Spinal cord (tissue), 10 donors: ENCODE measurements around the gene NUCKS1. TPM values are rescaled to one million over a fixed set of nuclear protein-coding genes. Genes with fewer than 3 reads are reported as not detected.

Experiments used
- DNase-seq, 6 donors: peaks; one replicate each; pipeline versions ENCODE4 v3.0.0 to v3.0.0-alpha.2; 2013 to 2015; ENCODE audit warnings: low spot score in 6 of 6, low read depth in 4 of 6
- H3K27ac ChIP-seq: one replicate; pipeline ENCODE4 v1.5.1; 2013; ENCODE audit warnings: low read depth, low read length, control low read depth
- H3K27me3 ChIP-seq: one replicate; pipeline ENCODE4 v1.6.1; 2013; ENCODE audit warnings: low read length; ENCODE audit not compliant: control insufficient read depth, insufficient read depth
- H3K36me3 ChIP-seq: one replicate; pipeline ENCODE4 v1.6.1; 2013; ENCODE audit warnings: low read length; ENCODE audit not compliant: control insufficient read depth, insufficient read depth
- H3K4me1 ChIP-seq: one replicate; pipeline ENCODE4 v1.6.1; 2013; ENCODE audit warnings: low read length; ENCODE audit not compliant: control insufficient read depth, insufficient read depth
- H3K4me3 ChIP-seq: one replicate; pipeline ENCODE4 v1.5.1; 2013; ENCODE audit warnings: low read depth, low read length, control low read depth
- H3K9me3 ChIP-seq: one replicate; pipeline ENCODE4 v1.6.1; 2013; ENCODE audit warnings: low read length; ENCODE audit not compliant: control insufficient read depth, insufficient read depth
- WGBS: methylation state at CpG from one replicate; pipeline ENCODE4 v1.1.5; 2013; ENCODE audit warnings: missing lambda C conversion rate; ENCODE audit not compliant: insufficient coverage; 5-methylcytosine and 5-hydroxymethylcytosine counted together
- polyA plus RNA-seq, 2 donors: library from polyadenylated mRNA; unstranded; fragments of 120-200 nt; gene quantifications; one replicate each; pipeline ENCODE4 v1.2.1, GENCODE V29; 2013; ENCODE audit not compliant: insufficient read length in 2 of 2
- small RNA-seq: library from RNA; depleted of rRNA; stranded (forward); fragments of <200 nt; gene quantifications from one replicate; pipeline ENCODE3, GENCODE V24; 2014; ENCODE audit warnings: low replicate concordance
- total RNA-seq, 2 donors: library from RNA; depleted of rRNA in 1 of 2; stranded (reverse); fragments of 120-200 nt in 1 of 2; fragments of >200 nt in 1 of 2; gene quantifications; one replicate each; pipeline versions ENCODE4 v1.2.3 to v1.2.4, GENCODE V29; 2013 to 2014
- donor health status: healthy.

NUCKS1 gene
- total and polyA plus RNA-seq, 4 donors: 185 to 260 (median 255) TPM

DNA sequence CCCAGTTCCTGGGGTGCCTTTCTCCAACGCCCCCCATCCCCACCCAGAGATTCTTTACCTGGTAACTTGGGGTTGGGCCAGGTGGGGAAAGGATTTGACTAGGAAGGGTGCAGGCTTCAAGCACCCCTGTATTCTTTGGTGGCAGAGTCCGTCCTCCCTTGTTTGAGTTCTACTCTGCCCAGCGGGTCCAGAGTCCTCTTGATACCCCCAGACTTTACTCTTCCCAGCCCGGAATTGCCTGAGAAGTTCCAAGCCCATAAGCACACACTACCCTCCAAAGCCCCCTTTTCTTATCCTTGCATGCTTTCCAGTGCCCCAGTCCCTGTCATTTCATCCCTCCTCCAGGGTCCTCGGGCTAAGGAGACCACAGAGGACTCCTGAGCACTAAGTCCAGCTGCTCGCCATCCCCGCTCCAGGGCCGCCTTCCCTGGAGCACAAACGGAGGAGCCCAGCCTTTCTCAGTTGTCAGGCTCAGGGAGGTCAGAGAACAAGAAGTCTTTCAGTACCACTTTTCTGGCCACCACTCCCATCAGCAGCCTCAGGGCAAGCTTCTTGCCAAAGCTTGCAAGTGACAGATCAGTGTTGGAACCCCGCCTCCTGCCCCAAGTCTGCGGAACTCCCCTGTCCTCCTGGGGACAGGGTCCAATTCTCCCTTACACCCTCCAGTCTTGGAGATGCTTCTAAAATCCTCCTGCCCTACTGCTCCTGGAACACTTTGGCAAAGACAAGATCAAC is 81.9 kb downstream of the NUCKS1 start:
- 66% methylated on average over 10 of the region's 11 CpGs for WGBS
- Histone ChIP-seq H3K27ac (peak overlapping the region; percentile 47), H3K27me3 (peaks cover 3% of the 10 kb centered on the region), H3K4me3 (no peak overlapping the region), H3K36me3 (peaks cover 3% of the 10 kb centered on the region), H3K4me1 (peaks cover 57% of the 10 kb centered on the region), H3K9me3 (no peaks in the 10 kb centered on the region)
- no peak for DNase-seq

DNA sequence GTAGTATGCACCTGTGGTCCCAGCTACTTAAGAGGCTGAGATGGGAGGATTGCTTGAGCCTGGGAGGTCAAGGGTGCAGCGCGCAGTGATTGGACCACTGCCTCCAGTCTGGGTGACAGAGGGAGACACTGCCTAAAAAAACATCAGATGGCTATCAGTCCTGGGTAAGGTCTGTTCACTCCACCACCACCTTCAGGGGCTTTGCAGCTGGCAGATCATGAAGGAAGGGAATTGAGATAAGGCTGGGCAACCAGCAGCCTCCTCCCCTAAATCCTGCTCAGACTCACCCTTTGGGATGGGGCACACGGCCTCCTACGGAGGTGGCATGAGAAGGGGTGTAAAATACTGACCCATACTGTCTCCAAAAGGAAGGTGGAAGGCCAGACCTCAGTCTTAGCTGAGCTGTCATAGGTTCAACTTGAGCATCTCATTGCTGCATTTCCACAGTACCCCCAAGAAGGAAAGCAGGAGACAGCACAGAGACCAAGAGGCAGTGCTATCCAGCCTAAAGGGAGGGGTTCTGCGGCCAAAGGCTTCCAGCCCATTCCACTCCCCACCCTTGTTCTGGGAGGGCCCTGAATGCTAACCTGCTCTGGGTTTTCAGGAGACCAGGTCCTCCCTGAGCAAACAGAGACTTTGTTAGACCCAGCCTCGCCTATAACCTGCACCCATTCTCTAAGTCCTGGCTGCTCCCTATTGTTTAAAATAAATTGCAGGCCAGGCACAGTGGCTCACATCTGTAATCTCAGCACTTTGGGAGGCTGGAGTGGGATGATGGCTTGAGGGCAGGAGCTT is 83.4 kb downstream of the NUCKS1 start:
- Histone ChIP-seq H3K4me3 (no peak overlapping the region), H3K36me3 (peaks cover 8% of the 10 kb centered on the region), H3K27me3 (peaks cover 3% of the 10 kb centered on the region), H3K9me3 (no peaks in the 10 kb centered on the region), H3K4me1 (peaks cover 63% of the 10 kb centered on the region), H3K27ac (no peak overlapping the region)
- WGBS: 96% methylated on average over 3 of the region's 6 CpGs
- DNase-seq: no peak

DNA sequence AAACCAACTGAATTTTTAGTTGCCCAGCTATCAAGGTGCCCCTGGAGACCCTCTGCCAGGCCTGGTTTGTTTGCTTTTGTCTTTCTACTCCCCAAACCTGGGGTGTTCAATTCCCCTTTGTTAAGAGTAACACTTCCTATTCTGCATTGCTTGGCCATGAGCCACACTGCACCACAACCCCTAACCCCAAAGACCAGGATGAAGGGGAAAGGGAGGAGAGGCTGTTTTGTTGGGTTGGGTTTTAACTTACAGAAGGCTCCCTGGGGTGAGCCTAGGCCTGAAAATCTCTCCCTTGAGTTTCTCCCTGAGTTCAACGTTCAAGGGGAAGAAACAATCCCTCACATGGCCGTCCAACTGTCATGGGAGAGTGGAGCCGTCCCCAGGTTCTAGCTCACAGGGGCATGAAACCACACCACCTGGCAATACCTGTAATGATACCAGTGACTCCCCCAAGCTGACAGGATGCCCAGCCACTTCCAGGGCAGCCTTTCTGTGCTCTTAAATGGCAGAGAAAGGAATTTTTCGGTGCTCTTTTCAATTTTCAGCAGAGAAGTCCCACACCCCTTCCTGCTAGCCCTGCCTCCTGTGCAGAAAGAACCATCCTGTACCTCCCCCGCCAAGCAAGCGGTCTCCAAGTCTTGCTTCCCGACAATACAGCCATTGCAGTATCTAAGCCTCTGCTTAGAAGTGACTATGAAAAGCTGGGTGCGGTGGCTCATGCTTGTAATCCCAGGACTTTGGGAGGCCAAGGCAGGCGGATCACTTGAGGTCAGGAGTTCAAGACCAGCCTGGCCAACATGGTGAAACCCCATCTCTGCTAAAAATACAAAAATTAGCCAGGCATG is 84.6 kb downstream of the NUCKS1 start:
- H3K4me3 ChIP-seq: no peak overlapping the region
- WGBS: 63% methylated on average over 6 of the region's 9 CpGs
- H3K27me3 ChIP-seq: peaks cover 3% of the 10 kb centered on the region
- peaks cover 8% of the 10 kb centered on the region for H3K36me3 ChIP-seq
- no peak for DNase-seq
- H3K9me3 ChIP-seq: no peaks in the 10 kb centered on the region
- no peak overlapping the region for H3K27ac ChIP-seq
- peaks cover 51% of the 10 kb centered on the region for H3K4me1 ChIP-seq

GRCh38 chr1:205664399-205665017 is 85.5 kb downstream of the NUCKS1 start:
- no peak overlapping the region for H3K4me3 ChIP-seq
- no peak for DNase-seq
- no peak overlapping the region for H3K27ac ChIP-seq
- H3K9me3 ChIP-seq: no peaks in the 10 kb centered on the region
- peaks cover 42% of the 10 kb centered on the region for H3K4me1 ChIP-seq
- 79% methylated on average over 17 of the region's 19 CpGs for WGBS
- no peaks in the 10 kb centered on the region for H3K27me3 ChIP-seq
- peaks cover 8% of the 10 kb centered on the region for H3K36me3 ChIP-seq

- no peak overlapping the region for H3K4me3 ChIP-seq
- no peak overlapping the region for H3K27ac ChIP-seq
- 94% methylated on average over 14 of the region's 18 CpGs for WGBS
- no peaks in the 10 kb centered on the region for H3K27me3 ChIP-seq
- H3K4me1 ChIP-seq: peaks cover 40% of the 10 kb centered on the region
- H3K9me3 ChIP-seq: no peaks in the 10 kb centered on the region
- no peak for DNase-seq
- H3K36me3 ChIP-seq: peaks cover 8% of the 10 kb centered on the region
These were observed 86.6 kb downstream of the NUCKS1 start for GRCh38 chr1:205663286-205663936.

Small RNA genes lying within 50 kb of the gene (small RNA-seq; reads per million reads assigned to genes)
- gene RF00017 (not detected), gene RF00139 (not detected)

Other genes starting within 250 kb of the NUCKS1 start
- 10 to 100 TPM; 11.6 to 14.0 TPM for gene CDK18, start 245.5 kb downstream of the NUCKS1 start, total RNA-seq
- 100 to 1,000 TPM; 118 to 139 TPM for gene CDK18, start 245.5 kb downstream of the NUCKS1 start, polyA plus RNA-seq
- 10 to 100 TPM; 19.4 to 23.9 TPM for gene ELK4, start 118.2 kb downstream of the NUCKS1 start, total RNA-seq
- gene ELK4, start 118.2 kb downstream of the NUCKS1 start, polyA plus RNA-seq: 10 to 100 TPM; 11.9 to 12.6 TPM
- gene SLC45A3, start 69.7 kb downstream of the NUCKS1 start, total RNA-seq: 1 to 10 TPM; 6.5 to 9.5 TPM
- 1 to 10 TPM; 6.3 to 6.7 TPM for gene SLC45A3, start 69.7 kb downstream of the NUCKS1 start, polyA plus RNA-seq
- gene RAB29, start 25.3 kb upstream of the NUCKS1 start, total RNA-seq: 10 to 100 TPM; 15.0 to 19.8 TPM
- 1 to 10 TPM; 9.3 to 9.6 TPM for gene RAB29, start 25.3 kb upstream of the NUCKS1 start, polyA plus RNA-seq
- 100 to 1,000 TPM in 1 of 2 donors, 10 to 100 TPM in 1; 28.2 to 131 TPM for gene SLC41A1, start 63.0 kb upstream of the NUCKS1 start, total RNA-seq
- 10 to 100 TPM; 59.5 to 76.7 TPM for gene SLC41A1, start 63.0 kb upstream of the NUCKS1 start, polyA plus RNA-seq
- gene PM20D1, start 100.0 kb upstream of the NUCKS1 start, total RNA-seq: under 1 TPM; 0.69 to 0.99 TPM
- under 1 TPM in 1 of 2 donors, not detected in 1; 0.68 TPM for gene PM20D1, start 100.0 kb upstream of the NUCKS1 start, polyA plus RNA-seq
- gene SLC26A9, start 193.3 kb upstream of the NUCKS1 start, total RNA-seq: under 1 TPM; 0.06 to 0.30 TPM
- under 1 TPM; 0.21 to 0.29 TPM for gene SLC26A9, start 193.3 kb upstream of the NUCKS1 start, polyA plus RNA-seq